ENCODE data around the gene ATP8A2. TPM values are rescaled to one million over a fixed set of nuclear protein-coding genes. Genes with fewer than 3 reads are reported as not detected.

ATP8A2 gene
- total RNA-seq, 4 donors from 2014 or later, result 0.13 to 0.24 (median 0.20) TPM

GRCh38 chr13:25729201-25729600 is 357.4 kb downstream of the ATP8A2 start:
- no peaks in the 10 kb centered on the region for H3K4me1 ChIP-seq
- H3K4me3 ChIP-seq, result no peak overlapping the region
- no peaks in the 10 kb centered on the region for H3K9me3 ChIP-seq
- no peaks in the 10 kb centered on the region for H3K36me3 ChIP-seq
- H3K27ac ChIP-seq, result no peak overlapping the region
- H3K27me3 ChIP-seq, result no peaks in the 10 kb centered on the region
- WGBS, result 83% methylated on average over 7 of the region's 7 CpGs
- no peak for TF ChIP-seq EP300 (IDR thresholded peaks at IDR 0.05)
- no peak for TF ChIP-seq POLR2AphosphoS5 (IDR thresholded peaks at IDR 0.05)
- TF ChIP-seq POLR2A (IDR thresholded peaks at IDR 0.05), result no peak
- TF ChIP-seq, protein P1, sequence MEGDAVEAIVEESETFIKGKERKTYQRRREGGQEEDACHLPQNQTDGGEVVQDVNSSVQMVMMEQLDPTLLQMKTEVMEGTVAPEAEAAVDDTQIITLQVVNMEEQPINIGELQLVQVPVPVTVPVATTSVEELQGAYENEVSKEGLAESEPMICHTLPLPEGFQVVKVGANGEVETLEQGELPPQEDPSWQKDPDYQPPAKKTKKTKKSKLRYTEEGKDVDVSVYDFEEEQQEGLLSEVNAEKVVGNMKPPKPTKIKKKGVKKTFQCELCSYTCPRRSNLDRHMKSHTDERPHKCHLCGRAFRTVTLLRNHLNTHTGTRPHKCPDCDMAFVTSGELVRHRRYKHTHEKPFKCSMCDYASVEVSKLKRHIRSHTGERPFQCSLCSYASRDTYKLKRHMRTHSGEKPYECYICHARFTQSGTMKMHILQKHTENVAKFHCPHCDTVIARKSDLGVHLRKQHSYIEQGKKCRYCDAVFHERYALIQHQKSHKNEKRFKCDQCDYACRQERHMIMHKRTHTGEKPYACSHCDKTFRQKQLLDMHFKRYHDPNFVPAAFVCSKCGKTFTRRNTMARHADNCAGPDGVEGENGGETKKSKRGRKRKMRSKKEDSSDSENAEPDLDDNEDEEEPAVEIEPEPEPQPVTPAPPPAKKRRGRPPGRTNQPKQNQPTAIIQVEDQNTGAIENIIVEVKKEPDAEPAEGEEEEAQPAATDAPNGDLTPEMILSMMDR (IDR thresholded peaks at IDR 0.05), result no peak
- no peak for DNase-seq (ENCODE audit: low spot score in 2 of 2)

- 98% methylated on average over 4 of the region's 4 CpGs for WGBS
- no peak for DNase-seq (ENCODE audit: low spot score in 2 of 2)
- no peaks in the 10 kb centered on the region for H3K9me3 ChIP-seq
- TF ChIP-seq POLR2A (IDR thresholded peaks at IDR 0.05), result no peak
- TF ChIP-seq, protein P1 (IDR thresholded peaks at IDR 0.05), result no peak
- H3K27ac ChIP-seq, result no peak overlapping the region
- H3K36me3 ChIP-seq, result no peaks in the 10 kb centered on the region
- H3K4me1 ChIP-seq, result no peaks in the 10 kb centered on the region
- no peak overlapping the region for H3K4me3 ChIP-seq
- H3K27me3 ChIP-seq, result no peaks in the 10 kb centered on the region
These were observed 359.3 kb downstream of the ATP8A2 start for GRCh38 chr13:25731037-25731436.

DNA sequence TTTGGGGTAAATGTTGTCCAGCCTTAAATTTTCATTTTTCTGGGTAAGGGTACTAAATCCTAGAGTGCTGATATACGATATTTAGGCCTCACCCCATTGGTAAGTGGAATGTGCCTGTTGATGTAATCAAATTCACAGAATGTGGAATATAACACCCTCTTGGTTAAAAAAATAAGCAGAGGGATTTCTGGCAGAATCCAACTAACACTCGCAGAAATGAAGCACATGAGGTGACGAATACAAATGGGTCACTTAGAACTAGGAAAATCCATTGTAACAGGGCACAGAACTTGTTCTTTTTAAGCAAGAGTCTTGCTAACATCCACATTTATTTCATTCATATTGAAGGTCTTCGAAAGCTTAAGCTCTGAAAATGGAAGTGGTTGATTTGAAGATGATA is 359.8 kb downstream of the ATP8A2 start:
- Histone ChIP-seq H3K4me3 (no peak overlapping the region), H3K27me3 (no peaks in the 10 kb centered on the region), H3K4me1 (no peaks in the 10 kb centered on the region), H3K27ac (no peak overlapping the region), H3K36me3 (no peaks in the 10 kb centered on the region), H3K9me3 (no peaks in the 10 kb centered on the region)
- TF ChIP-seq EP300 (IDR thresholded peaks at IDR 0.05) (no peak), POLR2A (IDR thresholded peaks at IDR 0.05) (no peak), POLR2AphosphoS5 (IDR thresholded peaks at IDR 0.05) (no peak)
- TF ChIP-seq, protein P1 (IDR thresholded peaks at IDR 0.05), result no peak
- WGBS, result 92% methylated on average over 4 of the region's 4 CpGs
- no peak for DNase-seq (ENCODE audit: low spot score in 2 of 2)

DNA sequence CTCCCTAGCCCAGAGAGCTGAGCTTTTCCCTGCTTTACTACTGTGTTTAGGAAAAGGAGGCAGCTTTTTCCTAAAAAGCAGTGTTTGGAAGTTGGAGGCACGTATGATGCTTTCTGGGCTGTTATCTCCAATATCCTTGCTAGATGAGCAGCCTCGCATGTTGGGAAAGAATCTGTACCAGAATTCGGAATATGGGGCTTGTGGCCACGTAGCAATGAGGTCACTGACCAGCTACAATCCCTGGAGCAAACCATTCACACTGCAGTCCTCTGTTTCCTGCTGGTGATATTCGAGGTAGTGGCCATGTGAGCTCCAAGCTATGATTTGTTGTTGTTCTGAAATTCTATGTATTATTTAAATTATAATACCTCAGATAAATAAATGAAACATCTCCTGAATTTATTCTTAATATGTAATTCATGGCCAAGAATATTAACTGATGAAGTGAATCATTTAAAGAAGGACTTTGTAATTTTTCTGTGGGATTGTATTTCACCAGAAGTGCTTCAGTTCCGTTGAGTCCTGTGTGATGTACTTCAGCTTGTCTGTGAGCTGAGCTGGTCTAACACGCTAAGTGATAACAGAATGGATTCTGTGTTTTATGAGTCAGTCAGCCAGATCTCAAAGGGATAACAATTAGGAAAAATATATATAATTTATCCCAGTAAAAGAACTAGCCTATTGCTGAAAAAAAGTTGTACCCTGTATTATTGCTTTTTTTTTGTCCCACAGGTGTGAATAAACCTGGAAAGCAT is 360.5 kb downstream of the ATP8A2 start:
- Histone ChIP-seq H3K4me3 (no peak overlapping the region), H3K4me1 (no peaks in the 10 kb centered on the region), H3K36me3 (no peaks in the 10 kb centered on the region), H3K27me3 (no peaks in the 10 kb centered on the region), H3K9me3 (no peaks in the 10 kb centered on the region), H3K27ac (no peak overlapping the region)
- 62% methylated on average over 7 of the region's 7 CpGs for WGBS
- TF ChIP-seq, protein P1 (IDR thresholded peaks at IDR 0.05), result no peak
- DNase-seq (ENCODE audit: low spot score in 2 of 2), result no peak

DNA sequence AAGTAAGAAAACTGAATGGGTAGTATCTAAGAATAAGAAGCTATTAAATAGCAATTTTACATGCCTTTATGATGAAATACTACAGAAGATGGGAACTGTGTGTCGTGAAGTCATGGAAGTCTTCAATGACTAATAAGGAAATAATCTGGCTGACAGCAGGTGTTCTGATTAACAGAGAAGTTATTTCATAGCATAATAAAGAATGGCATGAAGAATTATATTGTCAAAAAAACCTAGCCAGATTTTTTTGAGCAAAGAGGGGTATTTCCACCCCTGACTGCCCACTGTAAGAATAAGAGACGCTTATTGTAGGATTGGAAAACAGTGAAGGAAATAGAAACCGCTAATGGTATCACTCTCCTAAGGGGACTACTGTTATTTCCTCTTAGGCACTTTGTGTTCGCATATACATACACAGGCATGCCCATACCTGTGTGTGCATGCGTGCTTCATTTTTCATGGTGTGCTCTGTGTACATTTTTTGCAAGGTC is 361.3 kb downstream of the ATP8A2 start:
- WGBS, result 71% methylated on average over 5 of the region's 5 CpGs
- Histone ChIP-seq H3K36me3 (no peaks in the 10 kb centered on the region), H3K9me3 (no peaks in the 10 kb centered on the region), H3K27me3 (no peaks in the 10 kb centered on the region), H3K27ac (no peak overlapping the region), H3K4me3 (no peak overlapping the region), H3K4me1 (peaks cover under 1% of the 10 kb centered on the region)
- no peak for DNase-seq (ENCODE audit: low spot score in 2 of 2)
- TF ChIP-seq, protein P1 (IDR thresholded peaks at IDR 0.05), result no peak
- TF ChIP-seq POLR2A (IDR thresholded peaks at IDR 0.05) (no peak), POLR2AphosphoS5 (IDR thresholded peaks at IDR 0.05) (no peak), EP300 (IDR thresholded peaks at IDR 0.05) (no peak)
